Osteoblast (primary cell): ENCODE measurements around the gene MT1HL1. TPM values are rescaled to one million over a fixed set of nuclear protein-coding genes. Genes with fewer than 3 reads are reported as not detected.
"Not testable (repeated sequence)": the region's sequence is repeated elsewhere in the genome, so short reads cannot be mapped to it uniquely, and the experiment has no call there.

Source experiments
- DNase-seq: peaks from one replicate; pipeline ENCODE4 v3.0.0; 2011; ENCODE audit warnings: low spot score, mixed read lengths; ENCODE audit not compliant: insufficient read length; ENCODE audit errors: missing footprints
- H2AFZ ChIP-seq: 2 replicates; pipeline ENCODE4 v1.6.0; 2011; ENCODE audit warnings: mild to moderate bottlenecking, low read length
- H3K27ac ChIP-seq: 2 replicates; pipeline ENCODE4 v1.5.1; 2011; ENCODE audit warnings: mild to moderate bottlenecking, low read depth, low read length, moderate library complexity
- H3K27me3 ChIP-seq: 2 replicates; pipeline ENCODE4 v1.6.0; 2012; ENCODE audit warnings: mild to moderate bottlenecking, control low read depth, inconsistent platforms, low read length, moderate library complexity; ENCODE audit not compliant: insufficient read depth
- H3K36me3 ChIP-seq: 2 replicates; pipeline ENCODE4 v1.5.1; 2011; ENCODE audit warnings: mild to moderate bottlenecking, low read length, control low read depth, moderate library complexity; ENCODE audit not compliant: insufficient read depth
- H3K4me1 ChIP-seq: 2 replicates; pipeline ENCODE4 v1.5.1; 2011; ENCODE audit warnings: mild to moderate bottlenecking, low read length, control low read depth, moderate library complexity; ENCODE audit not compliant: insufficient read depth
- H3K4me2 ChIP-seq: 2 replicates; pipeline ENCODE4 v1.6.0; 2011; ENCODE audit warnings: mild to moderate bottlenecking, low read length; ENCODE audit not compliant: insufficient read depth
- H3K4me3 ChIP-seq: fragments of 200-600 bp; sonication (generic); 3 replicates; pipeline ENCODE4 v1.5.1; 2012; ENCODE audit warnings: mild to moderate bottlenecking, low read length, inconsistent platforms; ENCODE audit not compliant: insufficient read depth
- H3K79me2 ChIP-seq: 2 replicates; pipeline ENCODE4 v1.6.0; 2012; ENCODE audit warnings: mild to moderate bottlenecking, low read length, control low read depth, inconsistent platforms; ENCODE audit not compliant: insufficient read depth
- H3K9me3 ChIP-seq: 2 replicates; pipeline ENCODE4 v1.5.1; 2011; ENCODE audit warnings: low read depth, low read length, control low read depth
- H4K20me1 ChIP-seq: 2 replicates; pipeline ENCODE4 v1.6.0; 2012; ENCODE audit warnings: mild to moderate bottlenecking, low read length, control low read depth; ENCODE audit not compliant: insufficient read depth
- CTCF ChIP-seq: IDR thresholded peaks from 2 replicates; pipeline ENCODE4 v1.5.1; 2011; ENCODE audit warnings: mild to moderate bottlenecking, low read depth, low read length, moderate library complexity; ENCODE audit errors: extremely low read depth
- total RNA-seq: library from RNA; depleted of rRNA; stranded (reverse); fragments of >200 nt; gene quantifications from 2 replicates; pipeline ENCODE4 v1.2.3, GENCODE V29; 2012

Gene MT1HL1
- total RNA-seq, 1 donor, result not detected

GRCh38 chr1:236980673-236981072 lies 23.6 kb downstream of the MT1HL1 start:
- H2AFZ ChIP-seq, result no peak overlapping the region
- TF ChIP-seq CTCF, result no peak
- no peak for DNase-seq
- no peak overlapping the region for H3K4me2 ChIP-seq
- no peak overlapping the region for H3K4me3 ChIP-seq
- no peaks in the 10 kb centered on the region for H3K36me3 ChIP-seq
- no peak overlapping the region for H3K27ac ChIP-seq
- H3K27me3 ChIP-seq, result no peaks in the 10 kb centered on the region
- no peaks in the 10 kb centered on the region for H4K20me1 ChIP-seq
- no peaks in the 10 kb centered on the region for H3K4me1 ChIP-seq
- H3K79me2 ChIP-seq, result no peaks in the 10 kb centered on the region
- peaks cover 4% of the 10 kb centered on the region for H3K9me3 ChIP-seq

- no peak overlapping the region for H2AFZ ChIP-seq
- no peak for DNase-seq
- TF ChIP-seq CTCF, result no peak
These were observed 24.9 kb downstream of the MT1HL1 start for GRCh38 chr1:236979149-236979900.

GRCh38 chr1:236978740-236979139 lies 25.5 kb downstream of the MT1HL1 start:
- no peaks in the 10 kb centered on the region for H3K27me3 ChIP-seq
- H3K9me3 ChIP-seq, result peaks cover 4% of the 10 kb centered on the region
- H3K27ac ChIP-seq, result no peak overlapping the region
- no peak for DNase-seq
- H2AFZ ChIP-seq, result no peak overlapping the region
- H3K4me3 ChIP-seq, result no peak overlapping the region
- H3K79me2 ChIP-seq, result no peaks in the 10 kb centered on the region
- no peaks in the 10 kb centered on the region for H4K20me1 ChIP-seq
- TF ChIP-seq CTCF, result no peak
- no peak overlapping the region for H3K4me2 ChIP-seq
- no peaks in the 10 kb centered on the region for H3K4me1 ChIP-seq
- H3K36me3 ChIP-seq, result no peaks in the 10 kb centered on the region

More at GRCh38 chr1:236979149-236979900, 24.9 kb downstream of the MT1HL1 start:
- Histone ChIP-seq H3K9me3 (peaks cover 4% of the 10 kb centered on the region), H3K36me3 (no peaks in the 10 kb centered on the region), H3K27ac (no peak overlapping the region), H3K4me3 (no peak overlapping the region), H3K27me3 (no peaks in the 10 kb centered on the region), H3K79me2 (no peaks in the 10 kb centered on the region), H3K4me2 (no peak overlapping the region), H3K4me1 (no peaks in the 10 kb centered on the region), H4K20me1 (no peaks in the 10 kb centered on the region)

- DNase-seq, result no peak
- no peak overlapping the region for H3K4me2 ChIP-seq
- no peak overlapping the region for H3K27ac ChIP-seq
- H3K9me3 ChIP-seq, result peaks cover 4% of the 10 kb centered on the region
- H4K20me1 ChIP-seq, result no peaks in the 10 kb centered on the region
- H3K36me3 ChIP-seq, result no peaks in the 10 kb centered on the region
- no peak for TF ChIP-seq CTCF
- no peaks in the 10 kb centered on the region for H3K79me2 ChIP-seq
- no peaks in the 10 kb centered on the region for H3K27me3 ChIP-seq
- no peaks in the 10 kb centered on the region for H3K4me1 ChIP-seq
- H3K4me3 ChIP-seq, result no peak overlapping the region
- no peak overlapping the region for H2AFZ ChIP-seq
These were observed 28.8 kb downstream of the MT1HL1 start for GRCh38 chr1:236975461-236975860.

- not testable (repeated sequence) for H3K9me3 ChIP-seq, H2AFZ ChIP-seq, H3K27ac ChIP-seq, DNase-seq, H4K20me1 ChIP-seq, H3K4me2 ChIP-seq, H3K79me2 ChIP-seq, H3K36me3 ChIP-seq, H3K27me3 ChIP-seq, H3K4me3 ChIP-seq, H3K4me1 ChIP-seq
These were observed 30.2 kb downstream of the MT1HL1 start for GRCh38 chr1:236974025-236974424.
